GM23248 (cell line): ENCODE data around the gene VEGFB. TPM values are rescaled to one million over a fixed set of nuclear protein-coding genes. Genes with fewer than 3 reads are reported as not detected.

Source experiments
- DNase-seq: peaks from one replicate; pipeline ENCODE4 v3.0.0-alpha.2; 2015
- H2AFZ ChIP-seq: fragments of 200-600 bp; sonication (generic); 2 replicates; pipeline ENCODE4 v1.6.1; 2016; ENCODE audit warnings: antibody characterized with exemption
- H3F3A ChIP-seq: fragments of 200-600 bp; sonication (generic); 2 replicates; pipeline ENCODE4 v1.6.1; 2016; ENCODE audit warnings: mild to moderate bottlenecking, antibody characterized with exemption, mixed run types; ENCODE audit not compliant: insufficient read depth
- H3K27ac ChIP-seq: fragments of 200-600 bp; sonication (generic); 2 replicates; pipeline ENCODE4 v1.5.1; 2016; ENCODE audit warnings: mild to moderate bottlenecking
- H3K27me3 ChIP-seq: fragments of 200-600 bp; sonication (generic); replicated peaks from 2 replicates; pipeline ENCODE4 v1.6.1; 2016; ENCODE audit warnings: mild to moderate bottlenecking; ENCODE audit not compliant: insufficient read depth
- H3K36me3 ChIP-seq: fragments of 200-600 bp; sonication (generic); 2 replicates; pipeline ENCODE4 v1.6.1; 2016; ENCODE audit warnings: low read depth, mild to moderate bottlenecking
- H3K4me1 ChIP-seq: fragments of 200-600 bp; sonication (generic); 2 replicates; pipeline ENCODE4 v1.6.1; 2016; ENCODE audit warnings: mild to moderate bottlenecking; ENCODE audit not compliant: insufficient read depth
- H3K4me2 ChIP-seq: fragments of 200-600 bp; sonication (generic); one replicate; pipeline ENCODE4 v1.6.1; 2016; ENCODE audit warnings: mild to moderate bottlenecking; ENCODE audit not compliant: unreplicated experiment
- H3K4me3 ChIP-seq: fragments of 200-600 bp; sonication (generic); 2 replicates; pipeline ENCODE4 v1.5.1; 2016; ENCODE audit warnings: mild to moderate bottlenecking
- H3K79me2 ChIP-seq: fragments of 200-600 bp; sonication (generic); 2 replicates; pipeline ENCODE4 v1.6.1; 2016; ENCODE audit warnings: mild to moderate bottlenecking; ENCODE audit not compliant: insufficient read depth
- H3K9ac ChIP-seq: fragments of 200-600 bp; sonication (generic); 2 replicates; pipeline ENCODE4 v1.6.1; 2016; ENCODE audit warnings: mild to moderate bottlenecking
- H3K9me2 ChIP-seq: fragments of 200-600 bp; sonication (generic); 2 replicates; pipeline ENCODE4 v1.6.1; 2016; ENCODE audit warnings: mixed run types, mild to moderate bottlenecking, moderate library complexity; ENCODE audit not compliant: insufficient read depth
- H3K9me3 ChIP-seq: fragments of 200-600 bp; sonication (generic); one replicate; pipeline ENCODE4 v1.6.1; 2017; ENCODE audit warnings: low read depth
- H4K20me1 ChIP-seq: fragments of 200-600 bp; sonication (generic); 2 replicates; pipeline ENCODE4 v1.6.0; 2016; ENCODE audit not compliant: insufficient read depth
- EZH2 ChIP-seq: fragments of 200-600 bp; sonication (generic); IDR thresholded peaks from 2 replicates; pipeline ENCODE4 v1.6.1; 2018; ENCODE audit warnings: antibody characterized with exemption, mild to moderate bottlenecking; ENCODE audit not compliant: insufficient read depth, poor library complexity, severe bottlenecking
- EZH2phosphoT487 ChIP-seq: fragments of 200-600 bp; sonication (generic); IDR thresholded peaks from 2 replicates; pipeline ENCODE4 v1.6.1; 2018; ENCODE audit warnings: antibody characterized with exemption, moderate library complexity, mild to moderate bottlenecking, low read depth; ENCODE audit not compliant: insufficient read depth
- WGBS, 2 experiments: methylation state at CpG; one replicate each; pipeline ENCODE4 v1.1.6; 2015 to 2017; ENCODE audit warnings: low lambda C conversion rate in 2 of 2, low coverage in 1 of 2; ENCODE audit errors: missing lambda C conversion rate in 2 of 2; 5-methylcytosine and 5-hydroxymethylcytosine counted together
- in situ Hi-C: fragments of 300-500 bp; cut with MboI; formaldehyde crosslinking; loops from 2 replicates; pipeline ENCODE4 v1.15.0; 2020
- polyA plus RNA-seq: library from polyadenylated mRNA; unstranded; fragments of >200 nt; fragmentation: Nextera tagmentation; extraction: Ambion mirVana; gene quantifications from 2 replicates; pipeline ENCODE4 v1.2.1, GENCODE V29; 2016
- total RNA-seq: library from RNA; depleted of rRNA; stranded (reverse); fragments of >200 nt; shearing (Covaris generic); gene quantifications from 2 replicates; pipeline ENCODE4 v1.2.3, GENCODE V29; 2014

The VEGFB gene
- total and polyA plus RNA-seq, 2 experiments from 2014 or later, result 21.6 to 27.8 TPM

DNA sequence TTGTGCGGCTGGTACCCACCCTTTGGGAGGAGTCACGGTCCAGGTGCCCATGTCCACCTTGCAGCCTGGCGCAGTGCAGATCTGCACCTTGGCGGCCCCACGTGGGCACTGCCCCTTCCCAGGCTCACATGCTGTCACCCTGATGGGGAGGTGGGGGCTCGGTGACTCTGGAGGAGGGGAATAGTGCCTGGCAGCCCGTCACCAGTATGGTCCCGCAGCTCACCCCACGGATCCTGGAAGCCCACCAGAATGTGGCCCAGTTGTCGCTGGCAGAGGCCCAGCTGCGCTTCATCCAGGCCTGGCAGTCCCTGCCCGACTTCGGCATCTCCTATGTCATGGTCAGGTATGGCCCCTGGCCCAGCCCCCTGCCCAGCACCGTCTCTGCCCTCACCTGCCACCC, 13.6 kb upstream of the VEGFB start:
- H3K79me2 ChIP-seq, result peaks cover 12% of the 10 kb centered on the region
- 88 to 90% methylated on average over 11 to 14 of the region's 14 CpGs for WGBS, 2 experiments

GRCh38 chr11:64222651-64223000, 11.8 kb upstream of the VEGFB start:
- Histone ChIP-seq H3K4me3 (no peak overlapping the region), H3K9me3 (no peaks in the 10 kb centered on the region), H3K4me1 (peaks cover 6% of the 10 kb centered on the region; the same call in 1 of the 2 replicates), H4K20me1 (no peaks in the 10 kb centered on the region), H3K36me3 (no peaks in the 10 kb centered on the region), H3K9ac (no peak overlapping the region), H3F3A (no peaks in the 10 kb centered on the region), H3K27ac (no peak overlapping the region), H2AFZ (no peak overlapping the region), H3K27me3 (no peaks in the 10 kb centered on the region), H3K4me2 (no peak overlapping the region), H3K79me2 (peaks cover 29% of the 10 kb centered on the region), H3K9me2 (no peaks in the 10 kb centered on the region)
- WGBS, 2 experiments, result 62% methylated on average over 9 of the region's 9 CpGs
- TF ChIP-seq EZH2phosphoT487, result no peak
- TF ChIP-seq EZH2, result no peak
- DNase-seq, result peak; percentile 37
- in situ Hi-C loops, result no loop called here

More for the DNA sequence above, 13.6 kb upstream of the VEGFB start:
- Histone ChIP-seq H3K9ac (no peak overlapping the region), H3K9me2 (no peaks in the 10 kb centered on the region), H4K20me1 (no peaks in the 10 kb centered on the region), H3K36me3 (no peaks in the 10 kb centered on the region), H3K4me3 (no peak overlapping the region), H3K4me1 (no peaks in the 10 kb centered on the region), H3K9me3 (no peaks in the 10 kb centered on the region), H3K4me2 (no peak overlapping the region), H2AFZ (no peak overlapping the region), H3F3A (no peaks in the 10 kb centered on the region), H3K27me3 (no peaks in the 10 kb centered on the region), H3K27ac (no peak overlapping the region)
- TF ChIP-seq EZH2phosphoT487, result no peak
- no peak for TF ChIP-seq EZH2
- DNase-seq, result no peak
- in situ Hi-C loops, result no loop called here

DNA sequence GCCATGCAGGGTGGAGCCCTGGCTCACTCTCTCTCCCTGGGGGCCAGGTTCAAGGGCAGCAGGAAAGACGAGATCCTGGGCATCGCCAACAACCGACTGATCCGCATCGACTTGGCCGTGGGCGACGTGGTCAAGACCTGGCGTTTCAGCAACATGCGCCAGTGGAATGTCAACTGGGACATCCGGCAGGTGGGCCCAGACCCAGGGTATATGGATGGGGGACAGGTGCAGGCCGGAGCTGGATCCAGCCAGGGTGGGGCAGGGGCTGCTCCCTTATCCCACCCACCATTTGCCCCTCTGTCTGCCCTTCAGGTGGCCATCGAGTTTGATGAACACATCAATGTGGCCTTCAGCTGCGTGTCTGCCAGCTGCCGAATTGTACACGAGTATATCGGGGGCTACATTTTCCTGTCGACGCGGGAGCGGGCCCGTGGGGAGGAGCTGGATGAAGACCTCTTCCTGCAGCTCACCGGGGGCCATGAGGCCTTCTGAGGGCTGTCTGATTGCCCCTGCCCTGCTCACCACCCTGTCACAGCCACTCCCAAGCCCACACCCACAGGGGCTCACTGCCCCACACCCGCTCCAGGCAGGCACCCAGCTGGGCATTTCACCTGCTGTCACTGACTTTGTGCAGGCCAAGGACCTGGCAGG, 11.3 kb upstream of the VEGFB start:
- Histone ChIP-seq H4K20me1 (no peaks in the 10 kb centered on the region), H2AFZ (no peak overlapping the region), H3K9me3 (no peaks in the 10 kb centered on the region), H3K27ac (no peak overlapping the region), H3K4me1 (peaks cover 6% of the 10 kb centered on the region; the same call in 1 of the 2 replicates), H3K36me3 (no peaks in the 10 kb centered on the region), H3K79me2 (peaks cover 34% of the 10 kb centered on the region), H3K4me3 (no peak overlapping the region), H3K4me2 (no peak overlapping the region), H3K9me2 (no peaks in the 10 kb centered on the region), H3K27me3 (no peaks in the 10 kb centered on the region), H3F3A (no peaks in the 10 kb centered on the region), H3K9ac (no peak overlapping the region)
- in situ Hi-C loops, result no loop called here
- TF ChIP-seq EZH2 (no peak), EZH2phosphoT487 (no peak)
- DNase-seq, result no peak
- WGBS, 2 experiments, result 82% methylated on average over 23 to 24 of the region's 24 CpGs

- Histone ChIP-seq H3F3A (peaks cover 6% of the 10 kb centered on the region; the same call in 1 of the 2 replicates), H3K4me3 (no peak overlapping the region), H3K27me3 (no peaks in the 10 kb centered on the region), H3K36me3 (no peaks in the 10 kb centered on the region), H3K27ac (no peak overlapping the region), H3K9me2 (no peaks in the 10 kb centered on the region), H3K9ac (no peak overlapping the region), H3K4me1 (peaks cover 6% of the 10 kb centered on the region; the same call in 1 of the 2 replicates), H3K79me2 (peaks cover 36% of the 10 kb centered on the region), H3K4me2 (no peak overlapping the region), H2AFZ (no peak overlapping the region), H3K9me3 (no peaks in the 10 kb centered on the region), H4K20me1 (no peaks in the 10 kb centered on the region)
- TF ChIP-seq EZH2 (no peak), EZH2phosphoT487 (no peak)
- DNase-seq, result no peak
- 90% methylated on average over 13 to 17 of the region's 17 CpGs for WGBS, 2 experiments
- in situ Hi-C loops, result no loop called here
These were observed 10.1 kb upstream of the VEGFB start for GRCh38 chr11:64224151-64224890.
